Measurements from ENCODE around the gene LRRIQ3.
A peak's percentile ranks its signal among the peaks of the same experiment; 100 is the strongest.

- TF ChIP-seq CTCF (IDR thresholded peaks at IDR 0.05; ENCODE audit: low read depth, low read length, missing input control) (no peak), YY1 (IDR thresholded peaks at IDR 0.05) (peak; percentile 92), TAF1 (conservative IDR thresholded peaks at IDR 0.05) (peak; percentile 45), JUND (IDR thresholded peaks at IDR 0.05) (peak in 1 of 2 donors; percentile 24), REST (IDR thresholded peaks at IDR 0.05) (no peak), MAX (IDR thresholded peaks at IDR 0.05) (no peak), RAD21 (IDR thresholded peaks at IDR 0.05) (no peak), HNF4G (IDR thresholded peaks at IDR 0.05) (no peak), GABPA (IDR thresholded peaks at IDR 0.05 in 1 of 2, conservative IDR thresholded peaks at IDR 0.05 in 1 of 2) (peak in 1 of 2 donors; percentile 70), FOXA1 (IDR thresholded peaks at IDR 0.05) (no peak), RXRA (IDR thresholded peaks at IDR 0.05) (no peak), EGR1 (IDR thresholded peaks at IDR 0.05; ENCODE audit: low read depth in 2 of 2) (peak; percentile 97 to 98), SP1 (IDR thresholded peaks at IDR 0.05) (peak; percentile 48)
Observed at GRCh38 chr1:74197657-74198552, at the start of gene LRRIQ3, which contains the start of gene FPGT.
